Activated gamma-delta T cell treated with Interleukin-2 at 50 U/mL for 16 hours (primary cell): ENCODE results near the gene DNAJB6.

Source experiments
- DNase-seq: peaks from one replicate; pipeline ENCODE4 v3.0.0-alpha.2; 2020

Gene DNAJB6

DNA sequence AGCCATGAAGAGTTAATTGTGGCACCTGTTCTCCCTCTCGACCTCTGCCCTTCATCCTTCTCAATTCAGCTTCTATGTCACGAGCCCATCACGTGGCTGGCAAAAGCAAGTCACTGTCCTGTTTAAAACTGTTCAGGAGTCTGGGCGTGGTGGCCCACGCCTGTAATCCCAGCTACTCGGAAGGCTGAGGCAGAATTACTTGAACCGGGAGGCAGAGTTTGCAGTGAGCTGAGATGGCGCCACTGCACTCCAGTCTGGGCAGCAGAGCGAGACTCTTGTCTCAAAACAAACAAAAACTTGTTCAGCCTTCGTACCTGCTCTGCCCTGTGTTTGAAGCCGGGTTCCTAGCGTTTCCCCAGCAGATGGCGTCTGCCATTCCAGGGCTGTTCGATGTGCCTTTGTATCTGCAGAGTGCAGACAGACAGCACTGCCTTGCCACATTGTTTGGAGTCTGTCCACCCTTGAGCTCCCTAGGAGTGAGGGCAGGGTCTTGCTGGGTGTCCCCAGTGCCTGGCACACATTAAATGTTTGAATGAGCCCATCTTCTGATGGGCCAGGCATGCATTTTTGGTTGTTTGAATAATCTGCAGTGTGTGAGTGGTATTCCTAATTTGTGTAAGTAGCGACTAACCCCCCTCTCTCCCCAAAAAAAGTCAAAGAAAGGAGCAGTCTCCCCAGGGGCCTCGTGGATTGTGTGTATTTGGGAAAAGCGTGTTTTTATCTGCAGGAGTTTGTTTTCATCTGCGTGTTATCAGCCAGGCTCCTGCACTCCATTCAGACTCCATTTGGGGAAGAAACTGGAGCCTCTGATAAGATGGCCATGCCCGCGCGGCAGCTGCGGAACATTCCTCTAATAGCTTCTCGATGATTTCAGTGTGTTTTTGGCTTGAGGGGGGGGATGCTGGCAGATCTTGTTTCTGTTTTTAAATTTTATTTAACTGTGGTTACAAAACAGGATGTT is 61.2 kb downstream of the DNAJB6 start:
- no peak for DNase-seq

DNA sequence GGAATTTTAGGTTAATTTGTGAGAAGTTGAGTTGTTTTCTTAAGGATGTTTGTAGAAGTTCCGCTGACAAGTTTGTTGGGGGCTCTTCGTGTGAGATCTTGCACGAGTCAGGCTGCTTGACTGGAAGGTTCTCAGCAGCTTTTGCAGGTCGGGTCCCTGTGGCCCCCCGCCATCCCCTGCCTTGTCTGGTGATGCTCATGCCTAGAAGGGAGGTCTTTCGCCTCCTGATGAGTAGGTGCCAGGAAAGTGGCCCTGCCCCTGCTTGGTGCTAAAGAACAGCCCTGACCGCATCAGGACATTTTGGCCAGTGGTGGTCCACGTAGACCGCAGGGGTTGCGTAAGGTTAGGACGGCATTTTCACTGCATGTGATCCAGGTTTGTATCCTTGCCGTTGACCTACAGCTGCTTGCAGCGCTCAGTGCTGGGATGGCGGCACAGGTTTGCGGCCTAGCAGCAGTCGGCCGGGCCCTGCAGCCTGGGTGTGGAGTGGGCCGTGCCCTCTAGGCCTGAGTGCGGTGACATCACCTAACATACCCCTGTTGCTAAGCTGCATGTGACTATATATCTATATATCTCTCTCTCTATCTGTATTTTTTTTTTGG is 62.4 kb downstream of the DNAJB6 start:
- DNase-seq = no peak

DNA sequence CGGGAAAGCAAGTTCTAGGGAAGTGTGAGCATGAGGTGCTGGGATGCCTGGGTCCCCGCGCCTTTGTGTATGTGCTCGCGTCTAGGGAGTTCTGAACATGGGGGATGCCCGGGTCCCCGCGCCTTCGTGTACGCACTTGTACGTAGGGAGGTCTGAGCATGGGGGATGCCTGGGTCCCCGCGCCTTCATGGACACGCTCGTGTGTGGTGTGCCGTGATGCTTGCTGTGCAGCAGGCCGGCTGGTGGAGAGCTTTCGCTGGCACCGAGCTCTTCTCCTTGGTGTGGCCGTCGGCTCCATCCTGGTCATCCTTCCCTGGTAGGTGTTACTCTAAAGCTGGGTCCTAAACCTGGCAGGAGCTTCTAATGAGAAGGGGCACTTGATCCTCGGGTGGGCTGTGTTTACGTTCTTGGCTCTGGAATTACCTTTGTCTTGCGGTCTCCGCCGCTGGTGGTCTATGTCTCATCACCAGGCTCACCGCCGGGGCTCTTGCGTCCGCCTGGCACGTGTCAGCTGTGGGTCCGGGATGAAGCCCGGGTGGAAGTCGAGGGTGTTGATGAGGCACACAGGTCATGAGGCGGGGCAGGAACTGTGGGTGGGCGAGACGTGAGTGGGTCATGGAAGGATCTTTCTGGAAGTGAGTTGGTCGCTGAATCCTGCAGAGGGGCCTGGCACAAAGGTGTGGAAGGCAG is 63.5 kb downstream of the DNAJB6 start:
- no peak for DNase-seq

DNA sequence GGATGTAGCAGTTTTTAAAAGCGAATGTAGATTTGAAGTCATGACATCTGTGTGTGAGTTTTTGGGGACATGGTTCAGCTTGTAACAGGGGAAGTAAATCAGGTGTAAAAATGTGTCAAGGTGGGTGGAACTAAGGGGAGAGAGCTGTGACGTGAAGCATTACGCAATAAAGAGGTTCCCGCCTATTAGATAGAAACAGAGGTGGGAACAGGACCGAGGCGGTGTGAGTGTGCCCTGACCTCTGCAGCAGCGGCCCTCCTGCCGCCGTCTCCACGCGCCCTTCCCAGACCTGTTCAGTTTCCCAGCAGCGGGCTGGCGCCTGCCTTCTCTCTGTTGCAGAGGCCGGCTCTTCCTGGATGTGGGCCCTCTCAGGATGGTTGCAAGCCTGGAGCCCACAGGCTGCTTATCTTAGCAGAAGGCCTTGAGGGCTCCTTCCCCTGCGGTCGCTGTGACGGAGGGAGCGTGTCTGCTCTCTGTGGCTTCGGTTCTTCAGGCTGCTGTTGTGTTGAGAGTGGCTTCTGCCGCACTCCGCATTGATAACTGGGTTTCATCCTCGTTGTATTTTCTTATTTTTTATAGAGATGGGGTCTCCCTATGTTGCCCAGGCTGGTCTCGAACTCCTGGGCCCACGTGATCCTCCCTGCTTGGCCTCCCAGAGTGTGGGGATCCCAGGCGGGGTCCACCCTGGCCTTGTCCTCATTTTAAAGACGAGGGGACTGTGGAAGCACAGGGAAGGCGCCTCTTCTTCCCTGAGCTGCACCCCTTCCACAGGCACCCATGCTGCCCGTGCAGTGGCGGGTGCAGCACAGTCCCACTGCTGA is 65.0 kb downstream of the DNAJB6 start:
- DNase-seq = no peak

DNA sequence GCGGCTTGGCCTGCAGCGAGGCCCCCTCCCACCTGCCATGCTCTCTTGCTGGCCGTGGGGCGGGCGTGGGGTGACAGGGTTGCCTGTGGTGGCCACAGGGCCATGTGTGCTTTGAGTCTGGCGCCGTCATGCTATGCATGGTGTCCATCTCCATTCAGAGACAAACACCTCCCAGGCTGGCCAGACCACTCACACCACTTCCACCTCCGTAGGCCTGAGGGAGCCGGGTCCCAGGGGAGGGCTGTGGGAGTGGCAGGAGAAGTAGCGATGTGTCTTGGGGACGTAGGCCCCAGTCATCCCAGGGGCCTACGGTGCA is 65.5 kb downstream of the DNAJB6 start:
- DNase-seq = no peak

DNA sequence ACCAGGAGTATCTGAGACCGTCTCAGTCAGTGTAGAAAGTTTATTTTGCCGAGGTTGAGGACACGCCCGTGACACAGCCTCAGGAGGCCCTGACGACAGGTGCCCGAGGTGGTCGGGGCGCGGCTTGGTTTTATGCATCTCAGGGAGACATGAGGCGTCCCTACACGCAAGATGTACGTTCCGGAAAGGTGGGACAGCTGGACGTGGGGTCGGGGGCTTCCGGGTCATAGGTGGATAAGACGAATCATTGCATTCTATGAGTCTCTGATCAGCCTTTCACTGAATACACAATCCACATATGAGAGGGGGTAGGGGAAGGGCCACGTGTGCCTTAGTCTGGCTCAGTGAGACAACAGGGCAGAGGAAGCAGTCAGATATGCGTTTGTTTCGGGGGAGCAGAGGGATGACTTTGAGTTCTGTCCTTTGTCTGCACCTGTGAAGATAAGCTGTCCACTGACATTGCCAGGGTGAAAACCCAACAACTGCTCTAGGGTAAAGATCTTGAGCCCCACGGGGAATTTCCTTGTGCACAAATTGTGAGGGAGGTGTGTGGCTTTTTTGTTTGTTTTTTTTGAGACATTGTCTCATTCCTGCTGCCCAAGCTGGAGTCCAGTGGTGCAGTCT is 66.2 kb downstream of the DNAJB6 start:
- DNase-seq = no peak

DNA sequence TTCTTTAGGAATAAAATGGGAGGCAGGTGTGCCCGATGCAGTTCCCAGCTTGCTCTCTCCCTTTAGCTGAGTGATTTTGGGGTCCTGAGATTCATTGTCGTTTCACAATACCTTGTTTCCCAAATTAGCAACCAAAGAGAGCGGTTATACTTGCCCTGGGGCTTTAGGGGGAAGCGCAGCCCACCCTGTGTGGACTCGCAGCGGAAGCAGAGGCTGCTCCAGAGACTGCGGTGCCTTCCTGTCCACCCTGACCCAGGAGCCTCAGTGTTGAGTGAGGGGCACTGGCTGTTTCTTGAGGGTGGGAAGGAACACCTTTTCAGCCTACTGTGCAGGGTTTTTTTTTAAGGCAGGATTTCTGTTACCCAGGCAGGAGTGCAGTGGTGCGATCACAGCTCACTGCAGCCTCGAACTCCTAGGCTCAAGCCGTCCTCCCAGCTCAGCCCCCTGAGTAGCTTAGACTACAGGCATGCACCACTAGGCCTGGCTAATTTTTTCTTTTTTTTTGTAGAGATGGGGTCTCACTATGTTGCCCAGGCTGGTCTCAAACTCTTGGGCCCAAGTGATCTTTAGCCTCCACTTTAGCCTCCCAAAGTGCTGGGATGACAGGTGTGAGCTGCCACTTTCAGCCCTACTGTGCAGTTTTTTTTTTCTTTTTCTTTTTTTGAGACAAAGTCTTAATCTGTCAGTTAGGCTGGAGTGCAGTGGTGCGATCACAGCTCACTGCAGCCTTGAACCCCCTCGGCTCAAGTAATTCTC is 67.0 kb downstream of the DNAJB6 start:
- DNase-seq = no peak

DNA sequence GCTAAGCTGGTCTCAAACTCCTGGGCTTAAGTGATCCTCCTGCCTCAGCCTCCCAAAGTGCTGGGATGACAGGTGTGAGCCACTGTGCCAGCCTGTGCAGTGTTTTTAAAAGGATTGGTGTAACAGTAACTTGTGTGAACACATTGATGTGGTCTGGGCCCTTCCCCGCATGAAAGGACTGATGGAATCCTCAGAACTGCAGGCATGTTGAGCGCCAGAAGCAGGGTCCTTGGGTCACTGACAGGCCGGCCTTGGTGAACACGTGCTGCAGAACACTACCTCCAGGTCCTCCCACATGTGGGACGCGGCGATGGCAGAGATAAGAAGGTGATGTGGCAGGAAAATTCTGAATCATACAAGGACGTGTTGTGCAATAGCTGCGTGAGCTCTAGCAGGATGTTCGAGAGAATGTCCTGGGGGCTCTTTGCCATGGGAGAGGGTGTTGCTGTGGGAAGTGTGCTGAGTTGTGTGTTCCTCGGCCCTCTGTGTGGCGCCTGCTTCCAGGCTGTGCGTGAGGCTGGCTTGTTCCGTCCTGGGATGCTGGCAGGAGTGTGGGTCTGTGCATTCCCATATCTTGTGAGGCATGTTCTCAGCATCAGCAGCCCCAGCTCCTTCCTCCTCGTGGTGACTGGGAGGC is 68.2 kb downstream of the DNAJB6 start:
- DNase-seq = no peak

DNA sequence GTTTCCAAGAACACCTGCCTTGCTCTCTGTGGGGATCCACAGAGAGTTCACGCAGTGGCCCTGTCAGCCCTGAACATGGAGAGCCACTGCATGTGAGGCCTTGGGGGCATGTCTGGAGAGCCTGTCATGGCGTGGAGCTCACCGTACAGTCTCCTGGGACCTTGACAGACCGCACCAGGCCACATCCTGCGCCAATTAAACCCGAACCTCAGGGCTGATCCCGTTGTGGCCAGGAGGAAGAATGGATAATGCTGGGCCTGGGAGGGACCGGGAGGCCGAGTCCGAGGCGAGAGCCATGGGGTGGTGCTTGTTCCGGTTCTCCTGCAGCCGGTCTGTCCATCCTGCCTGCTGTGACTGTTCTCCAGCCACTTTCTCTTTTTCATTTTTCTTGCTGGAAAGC is 68.7 kb downstream of the DNAJB6 start:
- DNase-seq = no peak

DNA sequence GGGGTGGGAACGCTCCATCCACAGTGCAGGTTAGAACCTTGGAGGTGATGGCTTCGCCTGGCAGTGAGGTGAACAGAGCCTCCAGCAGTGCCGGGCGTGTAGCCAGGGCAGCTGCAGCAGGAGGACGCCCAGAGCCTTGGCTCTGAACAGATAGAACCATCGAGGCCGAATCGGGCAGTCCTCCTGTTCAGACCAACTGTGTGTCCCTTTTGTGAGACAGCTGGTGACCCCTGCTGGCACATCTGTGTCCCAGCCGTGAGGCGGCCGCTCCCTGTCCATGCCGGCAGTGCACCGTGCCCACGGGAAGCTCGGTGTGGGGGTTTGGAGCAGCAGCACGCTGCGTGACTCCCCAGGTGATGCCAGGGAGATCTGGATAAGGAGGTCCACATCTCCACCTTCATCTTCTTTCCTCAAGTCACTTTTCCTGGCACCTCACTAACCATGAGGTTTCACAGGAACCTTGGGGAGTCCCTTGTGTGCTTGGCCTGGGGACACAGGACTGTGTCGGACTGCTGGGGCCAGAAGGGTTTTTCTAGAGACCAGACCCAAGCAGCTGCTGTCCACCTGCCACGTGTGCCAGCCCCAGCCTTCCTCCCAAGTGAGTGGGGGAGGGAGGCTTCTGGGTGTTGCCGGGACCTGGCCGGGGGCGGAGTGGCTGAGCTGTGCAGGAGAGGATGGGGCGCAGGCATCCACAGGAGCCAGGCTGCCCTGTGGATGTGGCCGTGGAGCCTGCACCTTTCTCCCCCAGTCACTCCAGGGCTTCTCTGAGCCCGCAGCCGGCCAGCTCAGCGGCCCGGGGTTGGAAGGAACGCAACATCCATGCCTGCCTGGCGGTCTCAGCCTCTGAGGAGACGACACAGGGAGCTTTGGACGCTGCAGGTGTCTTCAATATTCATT is 69.4 kb downstream of the DNAJB6 start:
- no peak for DNase-seq

DNA sequence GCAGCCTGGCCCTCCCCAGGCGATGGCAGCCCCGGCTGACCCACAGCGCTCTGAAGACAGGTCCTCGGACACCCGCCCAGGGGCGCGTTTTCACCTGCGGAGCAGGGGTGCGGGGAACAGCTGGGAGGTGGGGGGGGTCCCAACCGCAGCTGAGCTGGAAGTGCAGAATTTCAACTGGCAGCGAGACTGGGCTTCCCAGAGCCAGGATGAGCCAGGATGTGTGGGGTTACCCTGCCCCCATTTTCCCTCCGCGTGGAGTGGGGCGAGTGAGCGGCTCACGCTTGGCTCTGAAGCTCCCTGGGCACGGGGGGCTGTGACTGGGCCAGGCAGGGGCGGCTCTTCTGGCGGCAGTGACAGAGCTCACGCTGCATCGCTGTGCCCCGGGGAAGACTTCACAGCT is 70.2 kb downstream of the DNAJB6 start:
- no peak for DNase-seq

DNA sequence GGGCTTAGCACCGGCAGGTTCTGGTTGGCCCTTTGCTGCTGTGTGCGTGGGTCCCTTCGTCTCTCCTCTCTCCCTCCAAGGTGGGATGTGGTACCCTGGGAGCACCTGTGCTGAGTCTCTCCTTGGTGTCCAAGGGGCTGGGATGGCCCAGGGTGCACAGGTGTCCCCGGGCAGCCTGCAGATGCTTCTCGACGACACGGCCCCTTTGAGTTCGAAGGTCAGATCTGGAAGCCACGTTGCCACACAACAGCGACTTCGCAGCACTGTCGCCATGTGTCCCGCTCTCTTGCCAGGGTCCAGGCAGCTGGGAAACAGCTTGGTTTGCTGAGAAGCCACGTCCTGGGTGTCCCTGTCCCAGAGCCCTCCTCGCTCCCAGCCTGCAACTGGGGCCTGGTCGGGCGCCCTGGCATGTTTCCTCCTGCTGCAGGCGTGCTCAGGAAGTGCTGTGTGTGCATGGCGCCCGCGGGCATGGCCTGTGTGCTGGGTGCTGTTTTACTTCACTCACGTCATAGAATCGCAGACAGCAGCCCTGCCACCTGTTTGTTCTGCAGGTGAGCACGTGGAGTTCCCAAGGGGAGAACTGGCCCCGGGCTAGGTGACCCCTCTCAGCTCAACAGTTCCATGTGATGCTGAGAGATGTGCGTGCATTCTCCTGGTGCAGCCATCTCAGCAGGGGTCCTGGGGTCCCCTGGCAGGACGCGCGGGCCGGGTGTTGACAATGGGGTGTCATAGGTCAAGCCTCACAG is 70.9 kb downstream of the DNAJB6 start:
- DNase-seq = no peak

DNA sequence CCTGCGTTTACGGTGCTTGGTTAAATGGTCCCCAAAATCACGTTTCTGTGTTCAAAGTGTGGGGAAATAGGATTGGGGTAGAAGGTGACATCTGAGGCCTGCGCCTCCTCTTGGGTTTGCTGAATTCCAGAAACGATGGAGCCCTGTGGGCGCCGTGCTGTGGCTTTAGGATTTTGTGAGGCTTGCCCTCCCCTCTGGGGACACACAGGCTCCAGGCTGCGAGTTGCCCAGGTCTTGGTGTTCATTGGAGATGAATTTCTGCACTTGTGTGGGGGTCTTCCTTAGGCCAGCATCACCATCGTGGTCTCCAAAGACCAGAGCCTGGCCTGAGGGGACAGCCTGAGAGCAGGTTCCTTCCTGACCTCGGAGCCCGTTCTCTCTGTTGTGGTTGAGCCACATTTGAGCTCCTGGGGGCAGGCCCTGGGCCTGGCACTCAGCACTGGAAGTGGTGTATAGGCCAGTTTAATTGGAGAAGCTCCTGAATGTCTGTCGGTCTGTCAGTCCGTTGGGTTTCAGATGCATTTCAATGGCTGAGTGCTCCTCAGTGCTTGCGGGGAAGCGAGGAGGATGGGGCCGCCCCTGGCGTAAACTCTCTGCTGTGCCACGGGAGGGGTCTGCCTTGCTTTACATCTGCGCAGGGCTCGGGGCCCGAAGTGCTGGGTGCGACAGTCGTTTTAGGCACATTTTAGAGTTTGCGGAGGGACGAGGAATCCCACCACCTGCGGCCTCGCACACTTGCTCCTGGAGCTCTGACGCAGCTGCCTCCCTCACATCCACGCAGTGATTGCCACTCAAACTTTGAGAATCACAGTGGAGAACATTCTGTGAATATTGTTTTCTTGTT is 71.7 kb downstream of the DNAJB6 start:
- no peak for DNase-seq

DNA sequence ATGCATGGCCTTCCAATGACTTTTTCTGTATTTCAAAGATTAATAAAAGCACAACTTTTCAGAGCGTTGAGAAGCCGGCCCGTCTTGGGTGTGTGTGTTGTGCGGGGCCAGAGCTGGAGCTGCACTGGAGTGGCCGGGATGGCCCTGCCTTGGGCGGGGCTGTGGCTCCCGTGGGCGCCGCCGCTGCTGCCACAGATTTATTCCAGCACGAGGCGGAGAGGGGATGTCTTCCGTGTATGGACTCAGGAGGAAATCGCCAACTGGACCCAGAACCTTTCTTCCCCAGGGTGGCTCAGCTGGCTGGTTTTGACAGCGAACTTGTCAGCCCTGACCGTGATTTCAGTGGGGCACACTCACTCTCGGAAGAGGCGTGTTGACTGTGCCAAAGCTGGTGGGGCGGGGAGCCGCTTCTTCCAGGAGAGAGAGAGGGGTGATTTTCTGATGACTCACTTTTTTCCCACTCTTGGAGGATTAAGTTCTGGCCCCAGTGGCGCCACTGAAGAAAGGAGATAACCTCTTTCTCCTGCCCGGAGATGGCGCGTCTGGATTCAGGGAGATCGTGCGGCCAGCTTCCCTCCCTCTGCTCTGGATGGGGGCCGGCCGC is 72.4 kb downstream of the DNAJB6 start:
- DNase-seq = no peak

DNA sequence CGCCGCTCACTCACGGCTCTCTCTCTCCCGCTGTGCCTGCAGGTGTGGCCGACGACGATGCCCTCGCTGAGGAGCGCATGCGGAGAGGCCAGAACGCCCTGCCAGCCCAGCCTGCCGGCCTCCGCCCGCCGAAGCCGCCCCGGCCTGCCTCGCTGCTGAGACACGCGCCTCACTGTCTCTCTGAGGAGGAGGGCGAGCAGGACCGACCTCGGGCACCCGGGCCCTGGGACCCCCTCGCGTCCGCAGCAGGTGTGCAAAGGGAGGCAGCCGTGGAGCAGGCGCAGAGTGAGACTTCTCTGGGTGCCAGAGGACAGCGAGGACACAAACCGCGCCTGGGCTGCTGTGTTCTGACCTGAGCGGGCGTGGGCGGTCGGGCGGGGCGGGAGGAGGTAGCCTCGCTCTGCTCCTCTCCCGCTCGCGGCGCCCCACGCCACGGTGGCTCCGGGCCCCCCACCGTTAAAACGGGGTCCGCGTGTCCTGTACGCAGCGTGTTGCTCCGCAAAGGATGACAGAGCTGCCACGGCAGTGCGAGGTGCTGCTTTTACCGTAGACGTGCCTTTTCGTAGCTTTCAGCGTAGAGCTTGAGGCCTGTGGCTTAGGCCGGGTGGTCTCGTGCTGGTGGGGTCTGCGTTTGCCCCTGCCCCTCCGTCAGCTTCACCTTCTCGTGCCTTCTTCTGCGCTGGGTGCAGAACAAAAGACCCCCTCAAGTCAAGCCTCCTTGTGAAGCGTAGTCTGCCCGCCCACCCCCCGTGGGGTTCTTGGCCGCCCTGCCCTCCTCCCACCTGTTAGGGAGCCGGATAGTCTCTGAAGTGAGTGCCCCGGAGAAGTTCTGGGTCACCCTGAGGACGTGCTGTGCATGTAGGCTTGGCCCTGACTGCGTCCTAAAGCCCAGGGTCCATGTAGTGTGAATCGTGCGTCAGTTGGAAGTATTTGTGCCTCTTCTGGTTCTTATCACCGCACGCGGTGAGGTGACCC is 73.2 kb downstream of the DNAJB6 start:
- DNase-seq = no peak

DNA sequence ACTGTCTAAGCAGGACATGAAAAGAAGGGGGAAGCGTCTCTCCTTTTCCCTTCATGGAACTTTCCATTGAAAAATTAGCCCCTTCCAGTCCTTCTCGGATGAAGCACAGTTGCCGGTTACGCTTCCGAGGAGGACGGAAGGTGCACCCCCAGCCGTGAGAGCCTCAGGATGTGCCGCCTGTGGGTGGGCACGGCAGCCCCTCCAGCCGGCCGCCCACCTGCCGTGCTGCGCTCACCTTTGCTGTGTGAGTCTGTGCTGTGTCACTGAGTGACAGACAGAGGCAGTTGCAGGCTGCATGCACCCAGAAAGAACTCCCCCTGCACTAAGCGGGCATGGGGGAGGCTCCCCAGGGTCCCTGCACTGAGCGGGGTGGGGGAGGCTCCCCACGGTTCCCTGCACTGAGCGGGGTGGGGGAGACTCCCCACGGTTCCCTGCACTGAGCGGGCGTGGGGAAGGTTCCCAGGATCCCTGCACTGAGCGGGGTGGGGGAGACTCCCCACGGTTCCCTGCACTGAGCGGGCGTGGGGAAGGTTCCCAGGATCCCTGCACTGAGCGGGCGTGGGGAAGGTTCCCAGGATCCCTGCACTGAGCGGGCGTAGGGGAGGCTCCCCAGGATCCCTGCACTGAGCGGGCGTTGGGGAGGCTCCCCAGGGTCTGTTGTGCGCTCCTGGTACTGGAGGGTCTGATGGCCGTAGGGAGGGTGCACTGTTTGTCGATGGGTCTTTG is 74.2 kb downstream of the DNAJB6 start:
- DNase-seq = no peak
